Thoracic aorta (tissue), 2 donors: ENCODE data around the gene PLSCR4. TPM values are rescaled to one million over a fixed set of nuclear protein-coding genes. Genes with fewer than 3 reads are reported as not detected.
"Not testable (repeated sequence)": the region's sequence is repeated elsewhere in the genome, so short reads cannot be mapped to it uniquely, and the experiment has no call there.

Experiments used
- ATAC-seq: fragments of 150-250 bp; one replicate; pipeline ENCODE4 v1.8.0; 2017; ENCODE audit warnings: low read depth; ENCODE audit not compliant: insufficient number of reproducible peaks, low FRiP score
- DNase-seq: peaks from one replicate; pipeline ENCODE4 v3.0.0-alpha.2; 2020; ENCODE audit warnings: low spot score
- H3K27ac ChIP-seq, 2 donors: fragments of 200-600 bp; sonication (generic); 1 replicate in 1 of 2; 2 replicates in 1 of 2; pipeline ENCODE4 v1.5.1; 2016; ENCODE audit warnings: mild to moderate bottlenecking in 2 of 2, moderate library complexity in 2 of 2
- H3K27me3 ChIP-seq: fragments of 200-600 bp; sonication (generic); replicated peaks from 2 replicates; pipeline ENCODE4 v1.6.0; 2016; ENCODE audit warnings: mild to moderate bottlenecking; ENCODE audit not compliant: insufficient read depth
- H3K36me3 ChIP-seq: fragments of 200-600 bp; sonication (generic); one replicate; pipeline ENCODE4 v1.5.1; 2016
- H3K4me1 ChIP-seq, 2 donors: fragments of 200-600 bp; sonication (generic); 1 replicate in 1 of 2; 2 replicates in 1 of 2; pipeline versions ENCODE4 v1.5.1 to v1.6.0; 2016; ENCODE audit warnings: low read depth in 2 of 2, mild to moderate bottlenecking in 1 of 2; ENCODE audit not compliant: control insufficient read depth in 1 of 2
- H3K4me3 ChIP-seq: fragments of 200-600 bp; sonication (generic); 2 replicates; pipeline ENCODE4 v1.5.1; 2016; ENCODE audit warnings: mild to moderate bottlenecking
- H3K9me3 ChIP-seq: fragments of 200-600 bp; sonication (generic); 2 replicates; pipeline ENCODE4 v1.5.1; 2016
- total RNA-seq, 2 donors: library from RNA; depleted of rRNA; stranded (reverse); fragments of >200 nt; gene quantifications; one replicate each; pipeline versions ENCODE4 v1.1.0 to v1.2.3, GENCODE V29; 2016
- TF ChIP-seq, protein P1 (sequence below): fragments of 200-600 bp; sonication (generic); IDR thresholded peaks from one replicate; pipeline ENCODE4 v1.5.1; 2019; ENCODE audit warnings: antibody characterized with exemption

PLSCR4 gene
- total RNA-seq, 2 donors from 2014 or later = 115 to 148 TPM

DNA sequence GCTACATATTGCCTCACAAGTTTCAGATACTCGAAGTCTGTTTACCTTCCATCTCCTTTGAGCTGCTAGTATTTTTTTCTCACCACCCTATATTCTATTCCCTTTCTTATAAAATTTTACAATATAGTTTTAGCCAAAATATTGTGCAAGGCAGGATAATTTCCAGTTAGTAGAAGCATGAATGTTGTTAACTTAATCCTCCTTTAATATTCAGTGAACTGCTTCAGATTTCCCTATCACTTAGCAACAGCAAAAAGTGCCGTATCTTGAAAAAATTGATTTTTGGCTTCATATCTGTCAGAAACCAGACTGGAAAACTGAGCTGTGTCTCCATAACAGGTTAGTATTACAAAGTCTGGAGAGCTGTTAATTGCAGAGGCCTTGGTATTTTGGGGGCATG lies 24.0 kb downstream of the PLSCR4 start:
- no peak for ATAC-seq
- H3K27ac ChIP-seq = peak overlapping the region in 1 of 2 donors; percentile 38

DNA sequence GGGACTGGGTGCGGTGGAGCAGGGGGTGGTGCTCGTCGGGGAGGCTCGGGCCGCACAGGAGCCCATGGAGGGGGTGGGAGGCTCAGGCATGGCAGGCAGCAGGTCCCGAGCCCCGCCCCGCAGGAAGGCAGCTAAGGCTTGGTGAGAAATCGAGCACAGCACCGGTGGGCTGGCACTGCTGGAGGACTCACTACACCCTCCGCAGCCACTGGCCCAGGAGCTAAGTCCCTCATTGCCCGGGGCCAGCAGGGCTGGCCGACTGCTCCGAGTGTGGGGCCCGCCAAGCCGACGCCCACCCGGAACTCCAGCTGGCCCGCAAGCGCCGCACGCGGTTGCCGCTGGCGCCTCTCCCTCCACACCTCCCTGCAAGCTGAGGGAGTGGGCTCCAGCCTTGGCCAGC lies 25.4 kb downstream of the PLSCR4 start:
- peaks cover 20 to 47% of the 10 kb centered on the region in 2 donors for H3K4me1 ChIP-seq
- not testable (repeated sequence) for H3K27me3 ChIP-seq, H3K27ac ChIP-seq, H3K36me3 ChIP-seq, DNase-seq, H3K9me3 ChIP-seq, H3K4me3 ChIP-seq, ATAC-seq

More for the DNA sequence above, 24.0 kb downstream of the PLSCR4 start:
- Histone ChIP-seq H3K9me3 (no peaks in the 10 kb centered on the region), H3K27me3 (no peaks in the 10 kb centered on the region), H3K4me1 (peaks cover 8 to 36% of the 10 kb centered on the region in 2 donors), H3K36me3 (no peaks in the 10 kb centered on the region), H3K4me3 (no peak overlapping the region)
- TF ChIP-seq, protein P1, sequence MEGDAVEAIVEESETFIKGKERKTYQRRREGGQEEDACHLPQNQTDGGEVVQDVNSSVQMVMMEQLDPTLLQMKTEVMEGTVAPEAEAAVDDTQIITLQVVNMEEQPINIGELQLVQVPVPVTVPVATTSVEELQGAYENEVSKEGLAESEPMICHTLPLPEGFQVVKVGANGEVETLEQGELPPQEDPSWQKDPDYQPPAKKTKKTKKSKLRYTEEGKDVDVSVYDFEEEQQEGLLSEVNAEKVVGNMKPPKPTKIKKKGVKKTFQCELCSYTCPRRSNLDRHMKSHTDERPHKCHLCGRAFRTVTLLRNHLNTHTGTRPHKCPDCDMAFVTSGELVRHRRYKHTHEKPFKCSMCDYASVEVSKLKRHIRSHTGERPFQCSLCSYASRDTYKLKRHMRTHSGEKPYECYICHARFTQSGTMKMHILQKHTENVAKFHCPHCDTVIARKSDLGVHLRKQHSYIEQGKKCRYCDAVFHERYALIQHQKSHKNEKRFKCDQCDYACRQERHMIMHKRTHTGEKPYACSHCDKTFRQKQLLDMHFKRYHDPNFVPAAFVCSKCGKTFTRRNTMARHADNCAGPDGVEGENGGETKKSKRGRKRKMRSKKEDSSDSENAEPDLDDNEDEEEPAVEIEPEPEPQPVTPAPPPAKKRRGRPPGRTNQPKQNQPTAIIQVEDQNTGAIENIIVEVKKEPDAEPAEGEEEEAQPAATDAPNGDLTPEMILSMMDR = no peak
- DNase-seq = no peak

DNA sequence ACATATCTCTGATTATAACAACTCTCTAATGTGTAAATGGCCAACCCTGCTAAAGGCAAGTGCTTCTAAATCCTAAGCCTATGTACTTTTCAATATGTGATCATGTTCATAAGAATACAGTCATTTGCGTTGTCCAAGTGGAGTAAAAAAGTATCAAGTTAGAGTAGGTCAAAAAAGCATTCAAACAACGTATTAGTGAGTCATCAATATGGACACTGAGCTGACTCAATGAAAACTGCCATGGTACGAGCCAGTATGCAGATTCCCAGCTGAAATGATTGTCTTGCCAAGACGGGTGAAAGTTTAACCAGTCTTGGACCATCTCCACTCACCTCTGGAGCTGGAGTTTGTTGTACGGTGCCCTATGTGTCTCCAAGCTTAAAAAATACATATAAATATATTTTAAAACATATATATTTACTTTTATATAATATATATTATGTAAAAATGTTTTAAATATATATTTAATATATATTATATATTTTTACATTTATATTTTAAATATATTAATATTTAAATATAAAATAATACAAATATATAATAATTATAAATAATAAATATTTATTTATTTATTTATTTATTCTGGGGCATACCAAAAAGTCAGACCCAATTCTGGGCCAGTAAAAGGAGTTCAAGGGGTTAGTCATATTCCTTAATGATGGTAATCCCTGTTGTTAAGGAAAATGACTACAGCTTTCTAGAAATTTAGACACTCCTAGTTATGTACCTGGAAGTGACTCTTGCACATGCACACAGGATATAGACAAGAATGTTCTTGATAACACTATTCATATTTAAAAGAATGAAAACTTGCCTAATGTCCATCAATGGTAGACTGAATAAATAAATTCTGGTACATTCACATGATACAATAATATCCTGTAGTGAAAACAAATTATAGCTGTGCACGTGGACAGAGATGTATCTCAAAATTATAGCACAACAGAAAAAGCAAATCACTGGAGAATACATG lies 27.2 kb downstream of the PLSCR4 start:
- Histone ChIP-seq H3K4me1 (peaks cover 23 to 59% of the 10 kb centered on the region in 2 donors), H3K27ac (peak overlapping the region in 1 of 2 donors; percentile 41), H3K27me3 (no peaks in the 10 kb centered on the region), H3K4me3 (no peak overlapping the region), H3K36me3 (no peaks in the 10 kb centered on the region), H3K9me3 (no peaks in the 10 kb centered on the region)
- TF ChIP-seq, protein P1 = no peak
- ATAC-seq = no peak
- no peak for DNase-seq

DNA sequence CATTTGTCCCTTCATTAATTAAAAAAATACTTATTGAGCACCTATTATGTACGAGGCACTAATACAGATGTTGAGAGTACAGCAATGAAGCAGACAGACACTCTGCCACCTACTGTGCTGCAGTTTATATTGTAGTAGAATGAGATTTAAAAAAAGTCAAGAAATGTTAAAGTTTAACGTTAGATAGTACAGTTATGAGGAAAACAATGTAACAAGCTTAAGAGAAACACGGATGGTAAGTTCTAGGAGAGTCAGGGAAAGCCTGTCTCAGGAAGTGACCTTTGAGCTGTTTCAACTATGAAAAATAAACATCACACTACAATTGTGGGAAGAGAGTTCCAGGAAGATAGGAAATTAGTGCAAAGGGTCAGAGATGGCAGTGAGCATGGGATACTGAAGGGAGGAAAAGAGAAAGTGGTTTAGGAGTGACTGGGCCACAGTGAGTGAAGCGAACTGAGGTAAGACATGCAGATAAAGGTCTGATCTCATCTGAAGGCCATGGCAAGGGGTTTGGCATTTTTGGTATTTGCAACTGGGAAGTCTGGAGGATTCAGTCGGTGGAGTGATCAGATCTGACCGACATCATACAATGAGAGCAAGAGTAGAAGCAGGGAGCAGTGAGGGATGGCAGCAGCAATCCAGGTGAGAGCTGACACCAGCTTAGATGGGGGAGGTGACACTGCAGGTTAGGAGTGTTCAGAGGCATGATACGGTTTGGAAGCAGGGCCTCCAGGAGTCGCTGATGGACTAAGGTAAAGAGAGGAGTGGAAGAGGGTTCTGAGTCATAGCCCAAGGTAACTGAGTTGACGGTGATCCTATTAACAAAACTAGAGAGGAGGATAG lies 28.5 kb downstream of the PLSCR4 start:
- no peak for ATAC-seq
- H3K27me3 ChIP-seq = no peaks in the 10 kb centered on the region
- H3K36me3 ChIP-seq = no peaks in the 10 kb centered on the region
- H3K4me3 ChIP-seq = no peak overlapping the region
- no peaks in the 10 kb centered on the region for H3K9me3 ChIP-seq
- H3K27ac ChIP-seq = peak overlapping the region in 1 of 2 donors; percentile 41
- H3K4me1 ChIP-seq = peaks cover 23 to 55% of the 10 kb centered on the region in 2 donors
- TF ChIP-seq, protein P1 = no peak
- no peak for DNase-seq

DNA sequence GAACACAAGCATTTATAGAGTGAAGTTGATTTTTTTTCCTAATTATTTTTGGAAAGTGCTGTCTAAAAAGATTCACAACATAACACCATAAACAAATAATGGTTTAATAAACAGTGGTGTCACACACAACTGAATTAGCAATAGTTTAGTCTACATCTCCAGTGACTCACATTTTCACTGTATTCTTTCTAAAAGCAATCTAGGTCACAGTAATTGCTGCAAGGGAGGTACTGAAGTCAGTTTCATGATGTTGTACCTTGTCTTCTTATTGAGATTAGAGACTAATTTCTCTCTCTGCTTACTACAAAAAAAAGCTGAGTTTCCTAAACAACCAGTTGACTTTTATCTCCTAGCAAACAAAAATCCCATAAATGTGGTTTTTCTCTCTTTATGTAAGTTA lies 29.6 kb downstream of the PLSCR4 start:
- TF ChIP-seq, protein P1 = no peak
- DNase-seq (no peak), ATAC-seq (no peak)
- Histone ChIP-seq H3K4me1 (peaks cover 19 to 57% of the 10 kb centered on the region in 2 donors), H3K4me3 (no peak overlapping the region), H3K27ac (peak overlapping the region in 1 of 2 donors; percentile 24), H3K9me3 (no peaks in the 10 kb centered on the region), H3K27me3 (no peaks in the 10 kb centered on the region), H3K36me3 (no peaks in the 10 kb centered on the region)
